Stimulated activated CD8-positive, alpha-beta memory T cell treated with anti-CD3 and anti-CD28 coated beads, Interleukin-7, amount 100 ng/mL, for 1 hour (primary cell): ENCODE data around the gene SCEL.
"Not testable (repeated sequence)": the region's sequence is repeated elsewhere in the genome, so short reads cannot be mapped to it uniquely, and the experiment has no call there.

Source experiments
- DNase-seq, 2 donors: peaks; one replicate each; pipeline ENCODE4 v3.0.0-alpha.2; 2020; ENCODE audit warnings: low read depth in 2 of 2

The SCEL gene

DNA sequence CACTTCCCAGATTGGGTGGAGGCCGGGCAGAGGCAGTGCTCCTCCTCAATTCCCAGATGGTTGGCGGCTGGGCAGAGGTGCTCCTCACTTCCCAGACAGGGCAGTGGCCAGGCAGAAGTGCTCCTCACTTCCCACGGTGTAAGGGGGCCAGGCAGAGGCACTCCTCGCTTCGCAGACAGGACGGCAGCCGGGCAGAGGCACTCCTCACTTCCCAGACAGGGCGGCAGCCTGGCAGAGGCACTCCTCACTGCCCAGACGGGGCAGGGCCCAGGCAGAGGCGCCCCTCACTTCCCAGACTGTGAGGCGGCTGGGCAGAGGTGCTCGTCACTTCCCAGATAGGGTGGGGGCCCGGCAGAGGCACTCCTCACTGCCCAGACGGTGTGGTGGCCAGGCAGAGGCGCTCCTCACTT is 125.3 kb downstream of the SCEL start:
- no peak for DNase-seq

DNA sequence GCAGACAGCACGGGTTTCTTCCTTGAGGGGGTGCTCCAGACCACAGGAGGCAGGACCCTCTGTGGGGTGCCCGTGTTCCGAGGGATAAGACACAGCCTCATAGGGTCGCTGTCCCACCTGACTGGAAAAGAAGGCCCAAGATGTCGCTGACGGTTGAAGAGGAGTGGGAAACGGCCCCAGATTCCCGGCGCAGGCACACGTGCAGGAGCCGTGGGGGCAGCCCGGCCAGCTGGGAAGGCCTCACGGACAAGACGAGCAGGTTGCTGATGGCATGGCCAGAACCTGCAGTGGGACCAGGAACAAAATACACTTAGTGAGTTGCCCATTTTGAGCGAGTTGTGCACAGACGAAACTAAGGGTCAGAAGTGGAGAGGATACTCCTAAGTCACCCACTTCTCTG is 126.8 kb downstream of the SCEL start:
- DNase-seq: not testable (repeated sequence)

DNA sequence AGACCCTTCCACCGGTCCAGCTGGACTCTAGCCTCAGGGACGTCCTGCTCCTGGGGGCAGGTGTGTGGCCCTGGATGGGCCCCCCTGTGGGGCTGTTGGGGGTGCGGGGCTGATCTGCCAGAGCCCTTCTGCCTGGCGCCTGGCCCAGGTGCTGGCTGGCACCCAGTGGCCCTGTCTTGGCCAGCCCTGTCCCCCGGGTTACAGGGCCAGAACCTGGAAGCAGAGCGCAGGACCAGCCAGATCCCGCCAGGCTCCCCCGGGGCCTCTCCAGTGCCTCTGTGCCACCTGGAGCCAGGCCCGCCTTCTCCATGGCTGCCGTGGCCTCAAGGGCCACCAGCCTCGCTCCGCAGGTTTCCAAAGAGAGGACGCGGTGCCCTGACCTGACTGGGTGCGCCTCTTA is 127.3 kb downstream of the SCEL start:
- not testable (repeated sequence) for DNase-seq

- no peak for DNase-seq
These were observed 139.3 kb downstream of the SCEL start for GRCh38 chr13:77674852-77675251.

GRCh38 chr13:77678691-77679235 is 143.3 kb downstream of the SCEL start:
- DNase-seq: no peak

DNA sequence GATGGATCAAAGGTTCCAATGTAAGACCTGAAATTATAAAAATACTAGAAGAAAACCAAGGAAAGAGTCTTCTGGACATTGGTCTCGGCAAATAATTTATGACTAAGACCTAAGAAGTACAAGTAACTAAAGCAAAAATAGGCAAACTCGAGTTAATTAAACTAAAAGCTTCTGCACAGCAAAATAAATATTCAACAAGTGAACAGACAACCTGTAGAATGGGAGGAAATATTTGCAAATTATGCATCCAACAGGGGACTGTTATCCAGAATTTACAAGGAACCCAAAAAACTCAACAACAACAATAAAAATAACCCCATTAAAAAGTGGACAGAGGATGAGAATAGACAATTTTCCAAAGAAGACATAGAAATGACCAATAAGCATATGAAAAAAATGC is 152.3 kb downstream of the SCEL start:
- DNase-seq: no peak

DNA sequence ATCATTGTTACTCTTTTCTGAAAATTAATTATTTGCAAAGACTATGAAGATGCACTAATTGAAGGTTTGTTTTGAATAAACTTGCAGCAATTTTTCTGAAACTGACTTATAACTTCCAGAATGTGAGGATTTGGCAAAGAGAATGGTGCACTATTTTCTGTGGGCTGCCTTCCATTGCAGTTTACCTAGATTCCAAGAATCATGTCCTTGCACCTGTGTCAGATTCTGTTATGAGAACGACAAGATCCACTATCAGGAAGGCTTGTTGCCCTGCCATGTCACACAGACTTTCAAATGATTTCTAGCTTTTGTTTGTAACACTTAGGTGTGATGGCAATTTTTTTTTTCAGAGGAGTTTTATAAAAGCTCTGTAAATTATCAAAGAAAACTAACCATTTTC is 156.4 kb downstream of the SCEL start:
- DNase-seq: no peak

- DNase-seq: no peak
These were observed 157.4 kb downstream of the SCEL start for GRCh38 chr13:77692746-77693448.

DNA sequence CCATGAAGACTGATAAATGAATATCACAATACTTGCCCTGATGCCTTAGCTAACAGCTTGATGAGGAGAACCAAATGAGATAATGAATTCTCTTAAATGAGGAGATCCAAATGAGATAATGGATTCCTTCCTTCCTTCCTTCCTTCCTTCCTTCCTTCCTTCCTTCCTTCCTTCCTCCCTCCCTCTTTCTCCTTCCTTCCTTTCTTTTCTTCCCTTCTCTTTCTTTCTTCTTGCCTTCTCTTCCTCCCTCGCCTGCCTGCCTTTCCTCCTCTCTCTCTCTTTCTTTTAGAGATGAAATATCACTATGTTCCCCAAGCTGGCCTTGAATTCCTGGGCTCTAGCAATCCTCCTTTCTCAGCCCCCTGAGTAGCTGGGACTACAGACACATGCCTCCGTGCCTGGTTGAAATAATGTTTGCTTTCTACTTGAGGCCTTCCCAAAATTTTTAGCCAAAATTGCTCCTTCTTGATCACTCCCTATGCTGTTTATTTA is 158.0 kb downstream of the SCEL start:
- no peak for DNase-seq
